Effector memory CD8-positive, alpha-beta T cell (primary cell): ENCODE results near the gene XCR1.
"Not testable (repeated sequence)": the region's sequence is repeated elsewhere in the genome, so short reads cannot be mapped to it uniquely, and the experiment has no call there.

ENCODE experiments used
- ATAC-seq: fragments of 150-1000 bp; cut with Tn5 transposase; replicated peaks from 2 replicates; pipeline ENCODE4 v1.10.0; 2021; ENCODE audit warnings: mild to moderate bottlenecking, moderate library complexity
- DNase-seq, 3 experiments: peaks; one replicate each; pipeline ENCODE4 v3.0.0; 2021
- H3K27ac Mint-ChIP-seq, 2 donors: one replicate each; pipeline ENCODE4 v1.8.0; 2022; ENCODE audit warnings: mild to moderate bottlenecking in 2 of 2, mixed read lengths in 2 of 2, moderate library complexity in 2 of 2
- H3K27me3 Mint-ChIP-seq, 2 donors: one replicate each; pipeline ENCODE4 v1.8.0; 2022; ENCODE audit warnings: mixed read lengths in 2 of 2
- H3K36me3 Mint-ChIP-seq: one replicate; pipeline ENCODE4 v1.8.0; 2022; ENCODE audit warnings: mild to moderate bottlenecking, moderate library complexity, mixed read lengths; ENCODE audit not compliant: insufficient read depth
- H3K4me1 Mint-ChIP-seq, 2 donors: one replicate each; pipeline ENCODE4 v1.8.0; 2022; ENCODE audit warnings: low read depth in 2 of 2, mixed read lengths in 2 of 2
- H3K4me3 Mint-ChIP-seq, 2 donors: one replicate each; pipeline ENCODE4 v1.8.0; 2022; ENCODE audit warnings: mild to moderate bottlenecking in 2 of 2, mixed read lengths in 2 of 2, moderate library complexity in 2 of 2
- H3K9me3 Mint-ChIP-seq, 2 donors: one replicate each; pipeline ENCODE4 v1.8.0; 2022; ENCODE audit warnings: mixed read lengths in 2 of 2

XCR1 gene

GRCh38 chr3:46059432-46059831, 32.1 kb upstream of the XCR1 start:
- Mint-ChIP-seq H3K36me3 (no peaks in the 10 kb centered on the region), H3K9me3 (no peaks in the 10 kb centered on the region), H3K27ac (no peak overlapping the region), H3K4me1 (peaks cover 12 to 14% of the 10 kb centered on the region in 2 donors), H3K4me3 (no peak overlapping the region), H3K27me3 (no peaks in the 10 kb centered on the region)
- DNase-seq = no peak
- no peak for ATAC-seq

GRCh38 chr3:46058981-46059380, 31.7 kb upstream of the XCR1 start:
- DNase-seq (no peak), ATAC-seq (no peak)
- Mint-ChIP-seq H3K27me3 (peaks cover 0 to 4% of the 10 kb centered on the region in 2 donors), H3K27ac (no peak overlapping the region), H3K36me3 (no peaks in the 10 kb centered on the region), H3K4me1 (peaks cover 16 to 17% of the 10 kb centered on the region in 2 donors), H3K4me3 (no peak overlapping the region), H3K9me3 (no peaks in the 10 kb centered on the region)

DNA sequence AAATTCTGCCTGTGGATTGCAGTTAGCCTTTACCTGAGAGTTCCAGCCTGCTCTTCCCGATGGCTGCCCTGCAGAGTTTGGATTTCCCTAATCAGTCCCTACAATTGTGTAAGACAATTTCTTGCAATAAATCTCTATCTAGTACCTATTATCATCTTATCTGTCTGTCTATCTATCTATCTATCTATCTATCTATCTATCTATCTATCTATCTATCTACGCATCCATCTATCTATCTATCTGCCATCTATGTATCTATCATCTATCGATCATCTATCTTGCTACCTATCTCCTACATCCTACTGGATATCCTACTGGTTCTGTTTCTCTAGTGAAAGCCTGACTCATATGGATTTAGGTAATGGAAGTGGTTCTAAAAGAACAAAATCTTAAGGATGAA, 30.4 kb upstream of the XCR1 start:
- H3K27me3 Mint-ChIP-seq = peaks cover 0 to 8% of the 10 kb centered on the region in 2 donors
- peaks cover 16% of the 10 kb centered on the region in 2 donors for H3K4me1 Mint-ChIP-seq
- no peak overlapping the region for H3K27ac Mint-ChIP-seq
- H3K4me3 Mint-ChIP-seq = no peak overlapping the region
- no peak for ATAC-seq
- DNase-seq = no peak
- H3K36me3 Mint-ChIP-seq = no peaks in the 10 kb centered on the region
- no peaks in the 10 kb centered on the region for H3K9me3 Mint-ChIP-seq

GRCh38 chr3:46056686-46057085, 29.4 kb upstream of the XCR1 start:
- no peak for ATAC-seq
- peaks cover 0 to 8% of the 10 kb centered on the region in 2 donors for H3K27me3 Mint-ChIP-seq
- no peak for DNase-seq
- H3K4me3 Mint-ChIP-seq = no peak overlapping the region
- no peak overlapping the region for H3K27ac Mint-ChIP-seq
- peaks cover 12 to 16% of the 10 kb centered on the region in 2 donors for H3K4me1 Mint-ChIP-seq
- H3K36me3 Mint-ChIP-seq = no peaks in the 10 kb centered on the region
- no peaks in the 10 kb centered on the region for H3K9me3 Mint-ChIP-seq

- H3K36me3 Mint-ChIP-seq, H3K27ac Mint-ChIP-seq, ATAC-seq, H3K9me3 Mint-ChIP-seq, H3K4me3 Mint-ChIP-seq, DNase-seq, H3K27me3 Mint-ChIP-seq: not testable (repeated sequence)
- peaks cover 12 to 18% of the 10 kb centered on the region in 2 donors for H3K4me1 Mint-ChIP-seq
Measured at GRCh38 chr3:46053761-46054515, 26.7 kb upstream of the XCR1 start.

GRCh38 chr3:46053265-46053664, 26.0 kb upstream of the XCR1 start:
- not testable (repeated sequence) for H3K9me3 Mint-ChIP-seq, DNase-seq, H3K4me3 Mint-ChIP-seq, H3K27ac Mint-ChIP-seq, ATAC-seq, H3K36me3 Mint-ChIP-seq, H3K27me3 Mint-ChIP-seq
- H3K4me1 Mint-ChIP-seq = peaks cover 15 to 24% of the 10 kb centered on the region in 2 donors

- peaks cover 16 to 26% of the 10 kb centered on the region in 2 donors for H3K4me1 Mint-ChIP-seq
- ATAC-seq (no peak), DNase-seq (no peak)
- peaks cover 0 to 8% of the 10 kb centered on the region in 2 donors for H3K27me3 Mint-ChIP-seq
- H3K9me3 Mint-ChIP-seq = no peaks in the 10 kb centered on the region
- no peak overlapping the region for H3K4me3 Mint-ChIP-seq
- H3K36me3 Mint-ChIP-seq = no peaks in the 10 kb centered on the region
- H3K27ac Mint-ChIP-seq = no peak overlapping the region
Measured at GRCh38 chr3:46052531-46052930, 25.2 kb upstream of the XCR1 start.

GRCh38 chr3:46049093-46049492, 21.8 kb upstream of the XCR1 start:
- no peak for ATAC-seq
- no peaks in the 10 kb centered on the region for H3K9me3 Mint-ChIP-seq
- no peak overlapping the region for H3K4me3 Mint-ChIP-seq
- DNase-seq = no peak
- H3K4me1 Mint-ChIP-seq = peaks cover 16 to 32% of the 10 kb centered on the region in 2 donors
- H3K27ac Mint-ChIP-seq = peak overlapping the region in 1 of 2 donors; percentile 59
- H3K27me3 Mint-ChIP-seq = peaks cover 0 to 6% of the 10 kb centered on the region in 2 donors
- no peaks in the 10 kb centered on the region for H3K36me3 Mint-ChIP-seq

DNA sequence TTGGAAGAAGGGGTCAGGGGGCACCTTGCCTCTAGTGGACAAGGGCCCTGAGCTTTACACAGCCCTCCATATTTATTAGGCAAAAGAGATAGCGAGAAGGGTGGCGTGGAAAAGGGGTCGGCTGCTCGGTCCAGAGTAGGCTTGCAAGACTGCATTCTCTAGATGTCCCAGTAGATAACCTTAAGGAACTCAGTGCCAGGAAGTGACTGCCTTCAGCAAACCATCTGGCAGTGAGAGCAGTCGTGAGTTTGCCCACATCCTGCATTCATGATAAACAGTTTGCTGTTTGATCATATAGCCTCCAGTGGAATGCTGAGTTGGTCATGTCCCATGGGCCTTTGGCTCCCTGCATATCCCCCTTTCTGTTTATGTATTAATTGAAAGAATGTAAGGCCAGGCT, 18.9 kb upstream of the XCR1 start:
- Mint-ChIP-seq H3K4me3 (peak overlapping the region; percentile 2 to 53), H3K4me1 (peaks cover 12 to 32% of the 10 kb centered on the region in 2 donors), H3K27ac (peak overlapping the region; percentile 36 to 86)
- not testable (repeated sequence) for H3K27me3 Mint-ChIP-seq, H3K36me3 Mint-ChIP-seq, H3K9me3 Mint-ChIP-seq
- DNase-seq (peak; percentile 22 to 26 (median 23)), ATAC-seq (peak; percentile 88)

- ATAC-seq (no peak), DNase-seq (no peak)
- Mint-ChIP-seq H3K4me3 (no peak overlapping the region), H3K9me3 (no peaks in the 10 kb centered on the region), H3K27ac (no peak overlapping the region), H3K4me1 (peaks cover 0 to 2% of the 10 kb centered on the region in 2 donors), H3K36me3 (no peaks in the 10 kb centered on the region), H3K27me3 (no peaks in the 10 kb centered on the region)
Measured at GRCh38 chr3:46038916-46039315, 11.6 kb upstream of the XCR1 start.

GRCh38 chr3:46038071-46038470, 10.8 kb upstream of the XCR1 start:
- H3K4me3 Mint-ChIP-seq, H3K27me3 Mint-ChIP-seq, H3K9me3 Mint-ChIP-seq, H3K36me3 Mint-ChIP-seq, H3K4me1 Mint-ChIP-seq, H3K27ac Mint-ChIP-seq, ATAC-seq, DNase-seq: not testable (repeated sequence)

GRCh38 chr3:46036191-46036590, 8.9 kb upstream of the XCR1 start:
- DNase-seq = no peak
- H3K4me1 Mint-ChIP-seq = peaks cover 0 to 3% of the 10 kb centered on the region in 2 donors

DNA sequence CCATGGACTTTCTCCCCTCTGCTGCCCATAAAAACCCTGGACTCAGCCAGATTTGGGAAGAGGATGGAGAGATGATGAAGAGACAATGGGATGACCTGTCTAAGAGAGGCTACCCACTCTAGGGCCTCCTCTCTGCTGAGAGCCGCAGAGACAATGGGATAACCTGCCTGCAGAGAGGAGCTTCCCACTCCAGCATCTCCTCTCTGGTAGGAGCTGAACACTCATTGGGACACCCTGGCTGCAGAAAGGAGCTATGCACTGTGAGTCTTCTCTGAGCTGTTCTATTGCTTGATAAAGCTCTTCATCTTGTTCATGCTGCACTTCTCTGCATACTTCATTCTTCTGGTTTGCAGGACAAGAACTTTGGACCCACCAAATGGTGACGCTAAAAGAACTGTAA, 4.5 kb upstream of the XCR1 start:
- H3K9me3 Mint-ChIP-seq = peaks cover 0 to 4% of the 10 kb centered on the region in 2 donors
- no peak overlapping the region for H3K4me3 Mint-ChIP-seq
- no peaks in the 10 kb centered on the region for H3K27me3 Mint-ChIP-seq
- DNase-seq (no peak), ATAC-seq (no peak)
- H3K36me3 Mint-ChIP-seq = no peaks in the 10 kb centered on the region
- peaks cover 1 to 6% of the 10 kb centered on the region in 2 donors for H3K4me1 Mint-ChIP-seq
- no peak overlapping the region for H3K27ac Mint-ChIP-seq

More at GRCh38 chr3:46036191-46036590, 8.9 kb upstream of the XCR1 start:
- Mint-ChIP-seq H3K4me3 (no peak overlapping the region), H3K9me3 (no peaks in the 10 kb centered on the region), H3K27me3 (no peaks in the 10 kb centered on the region), H3K27ac (no peak overlapping the region), H3K36me3 (no peaks in the 10 kb centered on the region)
- ATAC-seq = no peak

DNA sequence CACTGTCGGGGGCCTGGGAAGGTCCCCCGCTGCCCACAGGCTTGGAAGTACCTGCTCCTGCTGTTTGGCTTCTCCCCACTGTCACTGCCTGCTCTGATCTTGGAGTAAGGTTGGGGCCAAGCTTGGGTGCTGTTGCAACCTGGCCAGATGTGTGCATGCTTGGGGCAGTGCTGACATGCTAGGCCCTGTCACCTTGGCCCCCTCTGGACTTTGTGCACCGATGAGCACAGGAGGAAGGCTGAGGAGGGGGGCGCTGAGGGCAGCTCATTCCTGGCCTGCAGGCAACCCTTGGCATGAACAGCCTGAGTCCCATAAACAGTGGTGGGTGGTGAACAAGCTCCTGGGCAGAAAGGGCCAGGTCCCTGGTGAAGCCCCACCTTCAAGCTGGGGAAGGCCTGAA, 4.0 kb upstream of the XCR1 start:
- no peak overlapping the region for H3K4me3 Mint-ChIP-seq
- H3K4me1 Mint-ChIP-seq = peaks cover 1 to 6% of the 10 kb centered on the region in 2 donors
- H3K27ac Mint-ChIP-seq = no peak overlapping the region
- DNase-seq (no peak), ATAC-seq (no peak)
- H3K36me3 Mint-ChIP-seq = no peaks in the 10 kb centered on the region
- H3K9me3 Mint-ChIP-seq = peaks cover 0 to 4% of the 10 kb centered on the region in 2 donors
- H3K27me3 Mint-ChIP-seq = no peaks in the 10 kb centered on the region
